Hepatocyte (in vitro differentiated cells): ENCODE measurements around the gene LSS. TPM values are rescaled to one million over a fixed set of nuclear protein-coding genes. Genes with fewer than 3 reads are reported as not detected.
A peak's percentile ranks its signal among the peaks of the same experiment; 100 is the strongest.
"Not testable (repeated sequence)": the region's sequence is repeated elsewhere in the genome, so short reads cannot be mapped to it uniquely, and the experiment has no call there.

ENCODE experiments used
- DNase-seq: peaks from one replicate; pipeline ENCODE4 v3.0.0-alpha.2; 2016; ENCODE audit warnings: low spot score
- H2AFZ ChIP-seq: fragments of 200-600 bp; sonication (generic); 2 replicates; pipeline ENCODE4 v1.6.0; 2016; ENCODE audit warnings: antibody characterized with exemption, mild to moderate bottlenecking
- H3K27ac ChIP-seq: fragments of 200-600 bp; sonication (generic); 2 replicates; pipeline ENCODE4 v1.5.1; 2016; ENCODE audit warnings: mild to moderate bottlenecking
- H3K27me3 ChIP-seq: fragments of 200-600 bp; sonication (generic); 2 replicates; pipeline ENCODE4 v1.6.1; 2016
- H3K36me3 ChIP-seq: fragments of 200-600 bp; sonication (generic); replicated peaks from 2 replicates; pipeline ENCODE4 v1.5.1; 2016; ENCODE audit warnings: low read depth; ENCODE audit not compliant: insufficient read depth
- H3K4me1 ChIP-seq: fragments of 200-600 bp; sonication (generic); 2 replicates; pipeline ENCODE4 v1.5.1; 2016; ENCODE audit warnings: mild to moderate bottlenecking, moderate library complexity; ENCODE audit not compliant: insufficient read depth
- H3K4me2 ChIP-seq: fragments of 200-600 bp; sonication (generic); 2 replicates; pipeline ENCODE4 v1.6.0; 2016
- H3K4me3 ChIP-seq: fragments of 200-600 bp; sonication (generic); 2 replicates; pipeline ENCODE4 v1.5.1; 2016; ENCODE audit warnings: mild to moderate bottlenecking
- H3K79me2 ChIP-seq: fragments of 200-600 bp; sonication (generic); 2 replicates; pipeline ENCODE4 v1.6.0; 2017; ENCODE audit warnings: mild to moderate bottlenecking
- H3K9me2 ChIP-seq: fragments of 200-600 bp; sonication (generic); replicated peaks from 2 replicates; pipeline ENCODE4 v1.6.0; 2017; ENCODE audit warnings: mild to moderate bottlenecking; ENCODE audit not compliant: insufficient read depth
- H3K9me3 ChIP-seq: fragments of 200-600 bp; sonication (generic); 2 replicates; pipeline ENCODE4 v1.5.1; 2016; ENCODE audit warnings: low read depth, mild to moderate bottlenecking
- H4K20me1 ChIP-seq: fragments of 200-600 bp; sonication (generic); 2 replicates; pipeline ENCODE4 v1.6.0; 2016; ENCODE audit warnings: mild to moderate bottlenecking; ENCODE audit not compliant: insufficient read depth, poor library complexity, severe bottlenecking
- CTCF ChIP-seq: fragments of 200-600 bp; sonication (generic); IDR thresholded peaks from 2 replicates; pipeline ENCODE4 v1.5.1; 2016; ENCODE audit warnings: antibody characterized with exemption, mild to moderate bottlenecking; ENCODE audit not compliant: poor library complexity
- EZH2 ChIP-seq: fragments of 200-600 bp; sonication (generic); IDR thresholded peaks from 2 replicates; pipeline ENCODE4 v1.6.1; 2016; ENCODE audit warnings: antibody characterized with exemption, mild to moderate bottlenecking, borderline replicate concordance
- EZH2phosphoT487 ChIP-seq: fragments of 200-600 bp; sonication (generic); IDR thresholded peaks from one replicate; pipeline ENCODE4 v1.6.1; 2018; ENCODE audit warnings: antibody characterized with exemption, mild to moderate bottlenecking, low read depth, moderate library complexity; ENCODE audit not compliant: unreplicated experiment, severe bottlenecking
- WGBS: methylation state at CpG from one replicate; pipeline ENCODE4 v1.1.6; 2016; ENCODE audit warnings: low lambda C conversion rate; ENCODE audit errors: missing lambda C conversion rate; 5-methylcytosine and 5-hydroxymethylcytosine counted together
- polyA plus RNA-seq: library from polyadenylated mRNA; unstranded; fragments of >200 nt; fragmentation: Nextera tagmentation; extraction: Ambion mirVana; gene quantifications from 2 replicates; pipeline ENCODE4 v1.2.1, GENCODE V29; 2016
- total RNA-seq: library from RNA; depleted of rRNA; stranded (reverse); fragments of >200 nt; gene quantifications from 2 replicates; pipeline ENCODE4 v1.2.3, GENCODE V29; 2014

LSS gene
- total and polyA plus RNA-seq, 2 experiments from 2014 or later = 131 to 146 TPM

- Histone ChIP-seq H3K4me1 (peaks cover 6% of the 10 kb centered on the region), H3K4me3 (no peak overlapping the region), H3K27me3 (no peaks in the 10 kb centered on the region), H4K20me1 (no peaks in the 10 kb centered on the region), H3K4me2 (no peak overlapping the region), H3K9me2 (no peaks in the 10 kb centered on the region), H3K27ac (no peak overlapping the region), H3K36me3 (no peaks in the 10 kb centered on the region), H3K9me3 (no peaks in the 10 kb centered on the region), H3K79me2 (no peaks in the 10 kb centered on the region), H2AFZ (no peak overlapping the region)
- DNase-seq = no peak
- 92% methylated on average over 11 of the region's 11 CpGs for WGBS
- TF ChIP-seq CTCF (no peak), EZH2 (no peak), EZH2phosphoT487 (no peak)
Measured at GRCh38 chr21:46148106-46148505, 80.5 kb downstream of the LSS start.

GRCh38 chr21:46147429-46147828 lies 81.1 kb downstream of the LSS start:
- H3K4me1 ChIP-seq, H2AFZ ChIP-seq, H3K9me3 ChIP-seq, H3K36me3 ChIP-seq, H3K4me3 ChIP-seq, H3K9me2 ChIP-seq, H3K4me2 ChIP-seq, H3K27me3 ChIP-seq, H3K79me2 ChIP-seq, H4K20me1 ChIP-seq: not testable (repeated sequence)
- DNase-seq = peak; percentile 74
- TF ChIP-seq CTCF = peak; percentile 59
- 72% methylated on average over 12 of the region's 12 CpGs for WGBS
- H3K27ac ChIP-seq = peak overlapping the region; percentile 46

- no peak for DNase-seq
- Histone ChIP-seq H3K27ac (peak overlapping the region; percentile 46), H3K79me2 (no peaks in the 10 kb centered on the region), H3K4me2 (no peak overlapping the region), H2AFZ (no peak overlapping the region), H3K4me1 (peaks cover 8% of the 10 kb centered on the region), H3K9me3 (no peaks in the 10 kb centered on the region), H3K27me3 (no peaks in the 10 kb centered on the region), H3K4me3 (no peak overlapping the region), H3K9me2 (no peaks in the 10 kb centered on the region), H4K20me1 (no peaks in the 10 kb centered on the region), H3K36me3 (no peaks in the 10 kb centered on the region)
- TF ChIP-seq EZH2phosphoT487 (no peak), CTCF (no peak)
- WGBS = 66% methylated on average over 14 of the region's 14 CpGs
Measured at GRCh38 chr21:46146856-46147255, 81.7 kb downstream of the LSS start.
